ENCODE measurements around the gene PATE1.
"Not testable (repeated sequence)": the region's sequence is repeated elsewhere in the genome, so short reads cannot be mapped to it uniquely, and the experiment has no call there.

Gene PATE1, protein sequence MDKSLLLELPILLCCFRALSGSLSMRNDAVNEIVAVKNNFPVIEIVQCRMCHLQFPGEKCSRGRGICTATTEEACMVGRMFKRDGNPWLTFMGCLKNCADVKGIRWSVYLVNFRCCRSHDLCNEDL

DNA sequence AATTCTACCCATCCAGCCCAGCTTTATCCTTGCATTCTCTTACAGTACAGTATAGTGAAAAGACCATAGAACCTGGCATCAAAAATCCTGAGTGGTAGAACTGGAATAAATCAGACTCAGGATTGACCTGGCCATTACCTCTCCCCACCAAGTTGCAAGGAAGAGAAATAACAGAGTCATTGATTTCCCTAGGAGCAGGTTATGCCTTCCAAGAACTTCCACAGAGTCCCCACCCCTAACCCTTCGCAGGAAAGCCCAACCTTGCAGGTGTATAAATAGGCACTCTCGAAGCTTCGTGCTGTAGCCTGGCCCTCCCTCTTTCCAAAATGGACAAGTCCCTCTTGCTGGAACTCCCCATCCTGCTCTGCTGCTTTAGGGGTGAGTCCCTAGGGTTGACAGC is at the start of gene PATE1:
PATE1 (plus strand) TSS at position 301 of the 400 bp plus-strand sequence; CDS start at position 327, 26 bp downstream.
- no peak for DNase-seq

DNA sequence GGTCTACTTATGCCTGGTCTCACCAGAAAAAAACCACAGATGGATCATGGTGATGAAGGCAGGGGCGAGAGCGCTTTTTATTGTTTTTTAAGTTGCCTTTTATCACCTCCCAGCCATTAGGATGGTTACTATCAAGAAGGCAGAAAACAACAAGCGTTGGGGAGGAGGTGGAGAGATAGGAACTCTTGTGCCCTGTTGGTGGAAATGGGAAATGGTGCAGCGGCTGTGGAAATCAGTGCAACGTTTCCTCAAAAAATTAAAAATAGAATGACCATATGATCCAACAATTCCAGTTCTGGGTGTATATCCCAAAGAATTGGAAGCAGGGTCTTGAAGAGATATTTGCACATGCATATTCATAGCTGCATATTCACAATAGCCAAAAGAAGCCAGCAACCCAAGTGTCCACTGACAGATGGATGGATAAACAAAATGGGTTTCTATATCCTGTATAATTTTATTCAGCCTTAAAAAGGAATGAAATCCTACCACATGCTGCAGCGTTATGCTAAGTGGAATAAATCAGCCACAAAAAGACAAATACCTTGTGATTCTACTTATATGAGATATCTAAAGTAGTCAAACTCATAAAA is 45.0 kb upstream of the PATE1 start:
- DNase-seq, result no peak

DNA sequence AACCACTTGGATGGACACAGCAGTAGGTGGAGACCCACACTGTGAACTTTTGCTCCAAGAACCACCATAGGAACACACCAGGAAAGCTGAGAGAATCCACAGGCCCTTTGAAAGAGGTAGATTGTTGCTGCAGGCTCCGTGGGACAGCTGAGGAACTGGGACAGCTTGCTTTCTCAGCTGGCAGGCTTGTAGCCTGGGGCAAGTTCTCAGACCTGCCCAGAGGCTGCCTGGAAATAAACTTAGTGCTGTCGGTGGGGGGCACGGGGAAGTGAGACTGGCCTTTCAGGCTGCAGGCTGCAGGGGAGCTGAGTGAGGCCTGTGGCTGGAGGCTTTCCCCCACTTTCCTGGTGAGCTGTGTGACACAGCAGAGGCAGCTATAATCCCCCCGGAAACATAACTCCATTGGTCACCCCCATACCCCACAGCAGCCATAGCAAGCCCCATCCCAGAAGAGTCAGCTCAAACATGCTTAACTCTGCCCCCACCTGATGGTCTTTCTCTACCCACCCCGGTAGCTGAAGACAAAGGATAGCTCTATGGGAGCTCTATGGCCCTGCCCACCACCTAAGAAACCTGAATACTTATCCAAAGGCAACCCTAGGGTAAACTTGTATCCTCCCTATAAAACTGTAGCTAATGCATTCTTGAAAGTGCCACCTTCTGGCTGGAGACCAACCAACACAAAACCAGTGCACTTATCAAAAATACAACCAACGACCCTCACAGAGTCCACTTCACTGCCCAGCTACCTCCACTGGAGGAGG is 44.0 kb upstream of the PATE1 start:
- DNase-seq, result no peak

DNA sequence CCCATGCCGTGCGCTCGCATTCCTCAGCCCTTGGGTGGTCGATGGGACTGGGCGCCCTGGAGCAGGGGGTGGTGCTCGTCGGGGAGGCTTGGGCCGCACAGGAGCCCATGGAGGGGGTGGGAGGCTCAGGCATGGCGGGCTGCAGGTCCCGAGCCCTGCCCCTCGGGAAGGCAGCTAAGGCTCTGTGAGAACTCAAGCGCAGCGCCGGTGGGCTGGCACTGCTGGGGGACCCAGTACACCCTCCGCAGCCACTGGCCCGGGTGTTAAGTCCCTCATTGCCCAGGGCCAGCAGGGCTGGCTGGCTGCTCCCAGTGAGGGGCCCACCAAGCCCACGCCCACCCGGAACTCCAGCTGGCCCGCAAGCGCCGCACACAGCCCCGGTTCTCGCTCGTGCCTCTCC is 41.4 kb upstream of the PATE1 start:
- DNase-seq, result not testable (repeated sequence)

DNA sequence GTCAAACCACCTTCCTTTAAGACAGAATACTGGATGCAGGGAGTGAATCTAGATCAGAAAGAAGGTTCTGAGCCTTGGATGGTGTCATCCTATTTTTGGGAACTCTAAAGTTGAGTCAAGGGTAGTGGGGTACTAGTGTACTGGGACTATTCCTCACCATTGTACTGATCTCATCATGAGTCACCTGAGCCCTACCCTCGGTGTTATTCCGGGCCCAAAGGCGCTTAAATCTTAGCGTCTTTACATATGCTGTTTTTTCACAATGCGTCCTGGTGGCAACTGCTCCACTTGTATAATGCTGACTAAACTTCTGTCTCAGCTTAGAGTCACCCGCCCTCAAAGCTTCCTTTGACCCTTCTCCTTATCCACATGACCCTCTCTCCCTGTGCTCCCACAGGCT is 25.3 kb upstream of the PATE1 start:
- DNase-seq, result no peak

DNA sequence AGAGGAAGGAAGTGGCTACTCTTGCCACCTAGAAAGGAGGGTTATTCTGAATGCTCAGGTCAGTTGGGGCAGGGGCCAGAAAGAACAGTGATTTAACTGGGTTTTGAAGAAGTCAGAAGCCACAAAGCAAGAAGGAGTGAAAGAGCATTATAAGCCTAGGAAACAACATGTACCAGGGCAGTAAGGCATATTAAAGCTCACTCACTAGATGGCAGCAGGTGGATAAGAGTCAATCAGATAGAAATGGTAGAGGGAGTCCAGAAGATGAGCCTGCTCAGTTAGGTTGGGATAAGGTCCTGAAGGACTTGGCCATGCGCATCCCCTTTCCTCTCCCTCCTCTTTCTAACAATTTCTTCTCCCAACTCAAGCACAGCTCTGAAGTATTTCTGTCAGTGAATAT is 22.0 kb upstream of the PATE1 start:
- no peak for DNase-seq

DNA sequence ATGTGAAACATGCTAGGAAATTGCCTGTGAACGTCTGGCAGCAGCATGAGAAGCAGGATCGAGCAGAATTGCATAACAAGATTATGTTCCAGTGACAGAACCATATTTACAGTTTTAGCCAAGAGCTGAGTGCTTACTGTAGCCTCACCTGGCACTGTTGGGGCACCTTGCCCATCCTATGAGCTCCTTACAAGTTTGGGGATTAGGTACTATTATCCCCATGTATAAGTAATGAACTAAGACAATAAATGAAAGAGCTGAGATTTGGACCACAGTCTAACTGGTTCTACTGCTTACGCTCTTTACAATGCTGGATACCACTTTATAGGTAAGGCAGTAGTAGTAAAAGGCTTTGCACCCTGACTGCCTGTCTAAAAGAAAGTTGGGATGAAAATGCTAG is 17.1 kb upstream of the PATE1 start:
- no peak for DNase-seq

DNA sequence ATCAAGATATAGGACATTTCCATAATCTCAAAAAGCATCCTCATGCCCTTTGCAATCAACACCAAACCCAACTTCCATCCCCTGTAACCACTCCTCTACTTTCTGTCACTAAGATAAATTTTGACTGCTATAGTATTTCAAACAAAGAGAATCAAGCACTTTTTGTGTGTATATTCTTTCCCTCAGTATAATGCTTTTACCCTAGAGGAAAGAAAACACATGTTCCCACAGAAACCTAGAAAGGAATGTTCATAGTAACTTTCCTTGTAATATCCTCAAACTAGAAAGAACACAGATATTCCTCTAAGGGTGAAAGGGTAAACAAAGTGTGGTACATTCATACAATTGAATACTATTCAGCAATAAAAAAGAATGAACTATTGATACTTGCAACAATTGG is 5.5 kb upstream of the PATE1 start:
- no peak for DNase-seq

DNA sequence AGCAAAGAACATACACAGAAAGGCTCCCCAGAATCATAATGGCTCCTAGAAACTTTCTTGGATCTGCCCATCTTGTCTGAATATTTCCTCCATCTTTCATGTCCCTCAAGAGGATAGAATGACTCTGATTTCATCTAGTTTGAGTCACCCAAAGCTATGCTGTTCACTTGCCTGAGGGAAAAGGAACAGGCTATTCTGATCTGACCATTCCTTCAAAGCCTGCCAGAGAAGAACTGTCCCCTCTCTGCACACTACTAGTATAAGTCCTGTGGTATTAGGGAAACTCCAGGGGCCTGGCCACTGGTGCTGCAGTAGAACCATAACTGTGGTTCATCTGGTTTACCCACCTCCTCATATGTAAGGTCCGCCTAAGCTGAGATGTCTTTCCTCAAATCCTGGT is 2.4 kb upstream of the PATE1 start:
- no peak for DNase-seq

DNA sequence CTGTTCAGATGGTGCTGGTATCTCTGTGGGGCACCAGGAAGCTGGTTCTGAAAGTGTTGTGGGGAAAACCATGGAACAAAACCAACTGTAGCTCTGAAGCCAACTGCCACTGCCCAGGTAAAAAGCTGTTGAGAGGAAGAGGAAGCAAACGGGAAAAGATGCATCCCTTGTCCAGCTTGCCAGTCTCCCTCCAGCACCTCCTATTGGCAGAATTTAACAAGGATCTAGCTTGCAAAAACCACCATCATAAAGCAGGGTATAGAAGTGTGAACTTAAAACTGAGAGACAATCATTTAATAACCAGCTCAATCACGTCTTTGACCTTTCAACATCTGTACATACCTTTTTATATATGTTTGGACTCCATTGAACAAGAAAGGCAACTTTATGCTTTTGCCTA is 4.5 kb downstream of the PATE1 start:
- DNase-seq, result no peak

DNA sequence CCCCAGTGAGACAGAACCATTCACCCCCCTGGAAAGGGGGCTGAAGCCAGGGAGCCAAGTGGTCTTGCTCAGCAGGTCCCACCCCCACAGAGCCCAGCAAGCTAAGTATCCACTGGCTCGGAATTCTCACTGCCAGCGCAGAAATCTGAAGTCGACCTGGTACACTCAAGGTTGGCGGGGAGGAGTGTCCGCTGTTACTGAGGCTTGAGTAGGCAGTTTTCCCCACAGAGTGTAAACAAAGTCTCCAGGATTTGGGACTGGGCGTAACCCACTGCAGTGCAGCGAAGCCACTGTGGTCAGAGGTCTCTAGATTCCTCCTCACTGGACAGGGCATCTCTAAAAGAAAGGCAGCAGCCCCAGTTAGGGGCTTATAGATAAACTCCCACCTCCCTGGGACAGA is 10.0 kb downstream of the PATE1 start:
- DNase-seq, result no peak

DNA sequence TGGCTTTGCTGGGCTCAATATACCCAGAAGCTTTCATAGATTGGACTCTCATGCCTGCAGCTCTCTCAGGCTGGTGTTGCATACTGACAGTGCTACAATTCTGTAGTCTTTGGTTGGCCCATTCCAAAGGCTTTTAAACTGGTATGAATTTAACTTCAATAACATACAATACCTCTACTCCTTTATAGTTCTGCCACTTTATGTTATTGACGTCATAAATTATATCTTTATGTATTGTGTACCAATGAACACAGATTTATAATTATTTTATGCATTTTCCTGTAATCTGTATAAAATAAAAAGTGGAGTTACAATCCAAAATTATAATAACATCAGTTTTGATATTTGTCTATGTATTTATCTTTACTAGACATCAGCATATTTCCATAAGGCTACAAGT is 16.4 kb downstream of the PATE1 start:
- no peak for DNase-seq

DNA sequence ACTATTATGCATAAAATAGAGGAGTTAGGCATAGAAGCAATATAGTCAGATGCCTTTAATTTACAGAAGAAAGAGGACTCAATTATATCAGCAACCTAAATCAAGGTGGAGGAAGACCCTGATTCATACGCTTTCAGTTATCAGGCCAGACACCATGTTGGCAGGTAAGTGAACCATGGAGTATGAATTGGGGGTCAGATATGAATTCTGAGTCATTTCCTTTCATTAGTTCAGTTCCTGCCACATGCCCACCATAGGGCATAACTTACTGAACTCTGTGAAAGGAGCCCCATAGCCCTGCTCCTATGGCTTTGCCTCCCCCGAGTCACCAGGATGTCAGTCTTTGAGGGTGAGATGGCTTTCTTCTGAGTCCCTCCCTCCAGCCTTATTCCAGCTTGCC is 17.4 kb downstream of the PATE1 start:
- no peak for DNase-seq

DNA sequence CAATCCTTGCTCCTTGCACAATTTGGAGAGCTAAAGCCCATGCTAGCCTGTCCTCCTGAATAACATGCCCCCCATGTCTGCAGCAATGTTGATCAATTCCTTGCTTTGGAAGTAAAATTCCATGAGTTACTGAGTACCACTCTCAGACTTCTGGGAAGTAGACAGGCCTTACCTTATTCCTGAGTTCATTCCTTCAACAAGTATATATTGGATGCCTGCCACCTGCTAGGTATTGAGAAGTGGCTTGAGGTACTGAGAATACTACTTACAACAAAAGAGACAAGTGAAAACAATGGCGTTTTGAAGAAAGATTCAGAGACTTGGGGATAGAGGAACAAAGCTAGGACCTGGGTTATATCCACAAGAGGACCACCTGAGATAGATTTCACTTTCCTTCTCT is 20.2 kb downstream of the PATE1 start:
- DNase-seq, result no peak

DNA sequence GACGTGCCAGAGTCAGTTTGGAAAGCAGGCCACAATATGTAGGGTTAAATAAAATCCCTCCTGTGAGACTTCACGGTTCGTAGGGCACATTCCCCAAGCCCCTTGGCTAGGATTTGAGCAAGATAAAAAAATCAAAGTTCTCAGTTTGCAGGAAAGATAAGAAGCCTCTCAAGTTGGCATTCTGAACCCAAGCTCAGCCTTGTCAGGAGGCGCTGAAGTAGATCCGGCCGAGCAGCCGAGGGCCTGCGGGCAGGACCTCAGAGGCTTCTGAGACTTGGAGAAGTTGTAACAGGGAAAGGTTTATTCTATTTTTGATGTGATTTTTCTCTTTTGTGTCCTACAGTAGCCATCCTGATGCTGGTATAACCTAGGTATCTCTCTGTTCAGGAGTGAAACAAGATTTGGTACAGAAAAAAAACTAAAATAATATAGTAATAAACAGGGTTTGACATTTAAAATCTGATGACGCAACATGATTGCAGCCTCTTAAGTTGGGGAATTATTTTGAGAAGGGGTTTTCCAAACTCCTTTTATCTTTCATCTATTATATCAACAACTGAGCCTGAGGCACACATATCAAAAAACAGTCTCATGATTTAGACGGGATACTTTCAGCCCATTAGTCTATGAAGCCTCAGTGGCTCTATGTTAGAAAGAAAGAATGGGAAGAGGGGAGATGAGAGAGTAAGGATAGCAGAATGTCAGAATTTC is 22.4 kb downstream of the PATE1 start:
- no peak for DNase-seq

DNA sequence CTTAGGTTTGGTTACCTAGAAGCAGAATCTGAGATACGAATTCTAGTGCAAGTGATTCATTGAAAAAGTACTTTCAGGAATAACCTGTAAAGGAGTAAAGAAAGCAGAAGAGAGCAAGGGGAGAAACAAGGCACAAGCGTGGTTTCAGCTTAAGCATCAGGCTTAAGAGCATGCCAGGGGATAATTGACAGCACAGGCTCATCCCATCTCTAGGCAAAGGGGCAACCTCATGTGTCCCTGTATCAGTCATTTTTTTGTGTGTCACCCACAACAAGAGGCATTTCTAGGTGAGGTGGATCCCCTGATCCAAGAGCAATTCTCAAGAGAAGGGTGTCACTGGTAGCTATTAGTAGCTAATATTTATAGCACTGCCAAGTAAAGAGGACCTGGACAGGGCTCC is 24.5 kb downstream of the PATE1 start:
- no peak for DNase-seq

DNA sequence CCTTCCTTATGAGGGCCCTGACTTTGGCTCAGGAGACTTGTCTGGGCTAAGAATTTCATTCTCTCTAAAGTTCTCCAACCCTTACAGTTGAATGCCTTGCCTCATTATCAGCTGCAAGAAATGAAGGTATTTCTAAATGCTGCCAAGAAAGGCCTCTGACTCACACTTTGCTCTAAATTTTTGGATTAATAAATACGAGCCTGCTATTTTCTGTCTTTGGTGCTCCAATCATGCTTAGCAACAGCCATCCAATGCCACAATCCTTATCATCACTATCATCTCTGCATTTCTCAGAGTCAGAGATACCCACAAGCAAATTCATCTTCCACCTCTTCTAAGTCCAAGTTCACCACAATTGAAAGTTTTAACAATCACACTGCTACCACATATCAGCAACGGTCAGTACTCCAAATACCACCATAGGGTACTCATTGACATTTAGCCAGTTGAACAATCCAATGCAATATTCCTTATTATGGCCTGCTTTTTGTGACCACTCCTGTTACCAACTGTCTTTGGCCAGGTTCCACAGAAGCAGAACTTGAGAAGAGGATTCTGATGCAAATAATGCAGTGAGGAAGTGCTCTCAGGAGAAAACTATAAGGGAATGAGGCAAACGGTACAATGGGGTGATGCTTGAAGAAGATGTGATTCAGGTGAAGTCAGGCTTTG is 26.9 kb downstream of the PATE1 start:
- no peak for DNase-seq

DNA sequence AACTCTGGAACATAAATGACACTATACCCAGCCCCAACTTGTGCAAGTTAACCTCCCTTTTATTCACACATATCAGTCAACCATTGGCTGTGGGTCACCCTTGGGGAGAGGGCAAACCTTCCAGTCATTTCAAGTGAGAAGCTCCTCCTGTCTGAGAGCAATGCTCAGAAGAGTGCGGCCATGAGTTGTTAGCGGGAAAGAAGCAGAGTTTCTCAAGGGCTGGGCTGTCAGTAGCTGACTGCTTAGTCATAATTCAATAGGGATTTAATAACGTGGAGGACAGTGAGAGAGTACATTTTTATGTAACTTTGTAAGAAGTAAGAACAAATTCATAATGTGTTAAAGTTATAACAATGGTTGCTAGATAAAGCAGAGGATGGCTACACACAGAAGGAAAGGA is 27.4 kb downstream of the PATE1 start:
- DNase-seq, result no peak

DNA sequence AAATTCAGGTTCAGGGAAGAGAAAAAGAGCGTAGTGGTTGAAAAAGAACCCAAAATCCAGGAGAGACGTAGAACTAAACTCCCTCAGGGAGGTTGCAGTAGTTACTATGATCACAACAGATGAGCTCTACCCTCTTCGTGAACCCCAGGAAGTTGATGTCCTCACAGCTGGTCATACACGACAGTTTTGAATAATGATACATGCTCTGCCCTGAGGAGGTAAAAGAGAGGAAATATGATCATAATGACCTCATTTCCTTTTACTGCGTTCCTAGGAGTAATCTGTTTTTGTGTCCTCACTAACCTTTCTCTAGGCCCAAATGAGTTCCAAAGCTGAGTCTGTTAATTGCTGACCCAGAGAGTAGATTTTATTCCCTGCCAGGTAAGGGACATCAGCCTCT is 31.2 kb downstream of the PATE1 start:
- no peak for DNase-seq

DNA sequence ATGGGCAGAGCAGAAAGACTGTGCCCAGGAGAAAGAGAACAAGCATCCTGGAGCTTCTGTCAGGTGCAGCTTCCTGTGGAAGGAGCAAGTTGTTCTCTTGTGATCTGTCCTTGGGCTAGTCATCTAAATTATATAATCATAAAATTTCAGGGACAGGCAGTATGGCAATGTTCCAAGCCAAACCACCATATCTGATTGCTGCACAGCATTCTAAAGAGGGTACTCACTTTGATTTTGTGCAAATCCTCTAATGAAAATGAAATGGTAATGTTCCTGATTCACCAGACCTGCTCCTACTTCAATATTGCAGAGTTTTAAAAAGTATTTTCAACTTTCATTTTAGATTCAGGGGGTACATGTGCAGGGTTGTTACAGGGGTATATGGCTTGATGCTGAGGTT is 32.6 kb downstream of the PATE1 start, which contains the start of gene PATE2:
PATE2 (minus strand) TSS at position 101 of the 400 bp plus-strand sequence; CDS start at position 46, 55 bp downstream.
- no peak for DNase-seq

DNA sequence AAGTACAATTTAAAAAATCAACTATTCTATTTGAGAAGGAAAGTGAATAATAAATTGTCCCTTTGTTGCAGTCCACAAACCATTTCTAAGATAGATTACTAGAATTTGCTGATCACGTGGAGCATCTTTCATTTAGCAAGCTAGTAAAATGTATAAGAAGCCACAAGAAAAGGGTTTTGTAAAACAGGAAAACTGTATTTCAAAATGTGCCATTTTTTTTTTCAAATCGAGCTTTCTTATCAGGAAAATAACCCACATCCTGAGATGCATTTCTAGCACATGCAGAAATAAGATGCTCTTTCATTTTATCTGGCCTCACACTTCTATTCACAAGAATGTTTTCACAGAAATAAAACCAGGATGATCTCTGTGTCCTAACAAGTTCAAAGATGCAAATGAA is 38.6 kb downstream of the PATE1 start:
- DNase-seq, result no peak

DNA sequence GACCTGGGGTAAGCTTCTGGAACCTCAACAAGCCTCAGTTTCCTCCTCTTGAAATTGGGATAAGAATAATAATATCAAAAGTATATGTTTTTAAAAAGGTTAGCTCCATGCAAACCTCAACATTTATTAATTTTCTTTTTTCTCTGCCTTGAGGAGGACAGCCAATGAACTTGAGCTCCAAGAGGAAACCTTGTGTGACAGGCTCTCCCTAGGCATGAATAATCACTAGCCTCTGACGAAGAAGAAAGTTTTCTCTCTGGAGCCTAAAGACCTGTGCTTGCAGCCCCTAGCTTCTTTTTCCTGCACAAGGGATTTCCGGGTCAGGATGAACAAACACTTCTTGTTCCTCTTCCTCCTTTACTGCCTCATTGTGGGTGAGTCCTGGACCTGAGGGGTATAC is 41.7 kb downstream of the PATE1 start, which contains the start of gene PATE3:
PATE3 (plus strand) TSS at position 301 of the 400 bp plus-strand sequence; CDS start at position 326, 25 bp downstream.
- no peak for DNase-seq

DNA sequence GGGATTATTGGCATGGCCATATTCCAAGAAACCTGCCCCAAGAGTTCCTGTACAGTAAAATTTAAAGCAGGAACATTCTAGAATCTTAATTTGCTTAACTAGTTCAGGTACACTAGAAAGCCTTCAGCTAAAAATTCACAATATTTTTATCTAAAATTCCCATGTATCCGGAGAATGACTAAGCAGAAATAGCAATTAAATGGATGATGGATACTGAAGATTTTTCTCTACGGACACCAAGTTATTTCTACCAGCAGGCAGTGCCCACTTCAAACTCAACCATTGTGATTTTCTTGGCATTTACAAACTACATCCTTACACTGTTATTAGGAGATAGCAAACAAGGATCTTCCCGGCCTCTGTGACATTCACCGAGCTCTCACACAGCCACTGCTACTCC is 44.7 kb downstream of the PATE1 start:
- no peak for DNase-seq
